HUDEP-2 (cell line): ENCODE results near the gene PUM1.
A peak's percentile ranks its signal among the peaks of the same experiment; 100 is the strongest.
"Not testable (repeated sequence)": the region's sequence is repeated elsewhere in the genome, so short reads cannot be mapped to it uniquely, and the experiment has no call there.

Source experiments
- DNase-seq, 76 experiments: peaks; one replicate each; lab custom pipeline; 2025; ENCODE audit not compliant: unreplicated experiment in 76 of 76; lab: John Stamatoyannopoulos, UW

Gene PUM1

DNA sequence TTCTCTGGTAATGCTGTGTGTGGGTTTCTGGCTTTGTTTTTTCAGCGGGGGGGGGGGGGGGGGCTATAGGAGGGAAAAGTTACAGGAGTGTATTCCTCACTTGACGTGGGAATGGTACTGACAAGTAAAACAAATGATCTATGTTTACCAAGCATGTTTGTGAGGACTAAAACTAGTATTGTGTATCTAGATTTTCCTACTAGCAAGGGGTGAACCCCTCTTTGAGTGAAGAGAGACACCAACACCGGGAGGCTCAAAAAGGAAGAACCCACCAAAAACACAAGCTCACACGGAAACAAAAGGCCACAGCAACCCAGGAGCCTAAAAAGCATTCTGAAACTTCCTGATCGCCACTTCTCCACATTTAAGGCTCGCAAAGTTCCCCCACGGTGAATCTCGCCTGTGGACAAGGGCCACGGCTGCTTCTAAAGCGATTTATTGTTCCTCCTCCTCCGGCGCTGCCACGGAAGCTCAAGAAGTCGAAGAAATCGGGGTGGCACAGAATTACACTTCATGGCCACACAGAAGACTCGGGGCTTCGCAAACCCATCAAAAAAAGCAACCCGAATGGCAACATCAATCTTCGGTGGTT is 703 bp downstream of the PUM1 start:
- peak in 13 of 76 experiments; percentile 1 to 70 (median 36) for DNase-seq

DNA sequence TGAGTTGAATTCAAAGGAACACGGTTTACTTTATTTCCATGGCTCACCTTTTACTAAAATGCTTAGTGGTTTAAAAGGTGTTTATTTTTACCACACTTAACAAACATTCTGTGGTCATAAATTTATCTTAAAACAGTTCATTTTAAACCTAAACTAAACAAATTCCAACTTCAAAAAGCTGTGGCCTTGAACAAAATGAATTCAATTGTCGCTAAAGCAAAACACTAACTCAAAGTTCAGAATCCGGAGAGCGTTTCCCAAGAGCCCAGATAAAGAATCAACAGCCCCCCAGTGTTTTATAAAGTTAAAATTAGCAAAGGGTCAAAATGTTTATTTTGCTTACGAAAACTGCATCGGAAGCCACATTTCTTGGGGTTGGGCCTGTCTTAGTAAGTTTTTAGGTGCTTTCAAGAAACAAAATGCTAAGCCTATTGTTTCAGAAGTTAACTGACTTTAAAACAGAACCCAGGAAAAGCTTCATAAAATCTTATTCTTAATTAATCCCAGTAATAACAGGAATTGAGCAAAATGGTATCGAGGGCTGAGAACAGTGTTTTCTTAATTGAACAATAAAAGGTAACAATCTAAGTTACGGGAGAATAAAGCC is 1.3 kb downstream of the PUM1 start:
- no peak for DNase-seq

DNA sequence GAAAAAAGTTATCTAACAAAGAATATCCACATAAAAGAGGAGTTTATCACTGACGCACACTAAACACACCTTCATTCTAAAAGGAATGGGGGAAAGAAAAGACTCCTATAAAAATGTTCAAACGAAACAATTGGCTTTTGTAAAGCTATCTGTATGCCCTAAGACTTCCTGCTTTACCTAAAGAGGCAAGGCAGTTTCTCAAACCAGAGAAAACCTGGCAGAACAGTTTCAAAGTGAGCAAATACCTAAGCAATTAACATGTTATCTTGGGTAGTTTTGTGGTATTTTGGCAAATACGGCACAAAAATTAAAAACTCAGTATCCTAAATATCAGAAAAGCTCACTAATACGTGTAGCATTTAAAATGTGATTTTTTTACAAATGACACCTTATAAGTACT is 1.9 kb downstream of the PUM1 start:
- no peak for DNase-seq

DNA sequence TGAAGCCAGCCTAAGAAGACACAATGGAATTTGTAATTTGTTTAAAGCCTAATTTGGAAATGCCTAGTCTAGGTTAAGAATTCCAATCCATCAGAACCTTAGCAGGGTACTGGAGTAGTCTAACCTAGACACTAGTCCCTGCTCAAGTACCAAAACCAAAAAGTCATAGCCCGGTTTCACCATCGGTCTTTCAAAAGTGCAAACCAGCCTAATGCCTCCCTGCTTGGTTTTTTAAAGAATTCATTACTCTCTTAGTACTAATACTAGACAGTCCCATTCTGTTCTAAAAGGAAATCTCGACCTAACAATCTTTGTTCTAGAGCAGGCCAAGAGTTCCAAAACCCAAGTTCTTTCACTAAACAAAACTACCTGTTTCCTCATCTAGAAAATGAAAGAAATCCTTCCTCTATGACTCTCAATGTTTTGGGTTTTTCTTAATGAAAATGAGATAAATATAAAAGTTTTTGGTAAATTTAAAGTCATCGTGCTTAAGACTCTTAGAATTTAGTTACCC is 2.6 kb downstream of the PUM1 start:
- no peak for DNase-seq

DNA sequence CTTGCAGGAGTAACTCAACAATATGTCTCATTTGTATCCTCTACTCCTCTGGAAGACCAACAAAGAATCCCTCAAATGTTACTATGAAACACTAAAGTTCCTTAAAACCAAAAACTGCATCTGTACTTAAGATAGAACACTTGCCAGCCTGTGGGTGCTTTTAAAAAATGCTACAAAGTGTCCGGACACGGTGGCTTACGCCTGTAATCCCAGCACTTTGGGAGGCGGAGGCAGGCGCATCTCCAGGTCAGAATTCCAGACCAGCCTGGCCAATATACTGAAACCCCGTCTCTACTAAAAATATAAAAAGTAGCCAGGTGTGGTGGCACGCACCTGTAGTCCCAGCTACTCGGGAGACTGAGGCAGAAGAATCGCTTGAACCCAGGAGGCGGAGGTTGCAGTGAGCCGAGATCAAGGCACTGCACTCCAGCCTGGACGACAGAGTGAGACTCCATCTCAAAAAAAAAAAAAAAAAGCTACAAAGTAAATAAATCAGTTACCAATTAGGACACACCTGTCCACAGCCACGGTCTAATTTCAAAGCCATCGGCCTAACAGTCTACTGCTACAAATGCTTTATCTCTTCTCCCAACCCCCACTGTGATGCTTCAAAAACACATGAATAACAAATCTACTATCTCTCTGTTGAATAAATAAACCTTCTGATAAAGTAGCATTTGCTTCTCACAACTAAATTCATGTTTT is 3.2 kb downstream of the PUM1 start:
- not testable (repeated sequence) for DNase-seq

DNA sequence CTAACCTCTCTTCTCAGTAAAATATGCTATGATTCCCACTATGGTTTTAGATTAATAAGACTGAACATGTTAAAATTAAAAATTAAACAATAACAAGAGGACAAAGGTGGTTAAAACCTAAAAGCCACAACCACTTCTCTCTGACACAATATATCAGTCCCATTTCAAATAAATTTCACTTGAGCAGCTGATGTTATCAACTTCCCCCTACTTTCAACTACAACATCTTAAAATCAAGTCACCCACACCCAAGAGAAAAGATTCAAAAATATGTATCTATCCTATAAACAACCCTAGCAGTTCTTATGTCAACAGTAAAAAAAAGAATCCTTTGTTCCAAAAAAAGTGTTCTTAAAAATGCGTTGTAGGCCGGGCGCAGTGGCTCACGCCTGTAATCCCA is 7.5 kb downstream of the PUM1 start:
- no peak for DNase-seq

DNA sequence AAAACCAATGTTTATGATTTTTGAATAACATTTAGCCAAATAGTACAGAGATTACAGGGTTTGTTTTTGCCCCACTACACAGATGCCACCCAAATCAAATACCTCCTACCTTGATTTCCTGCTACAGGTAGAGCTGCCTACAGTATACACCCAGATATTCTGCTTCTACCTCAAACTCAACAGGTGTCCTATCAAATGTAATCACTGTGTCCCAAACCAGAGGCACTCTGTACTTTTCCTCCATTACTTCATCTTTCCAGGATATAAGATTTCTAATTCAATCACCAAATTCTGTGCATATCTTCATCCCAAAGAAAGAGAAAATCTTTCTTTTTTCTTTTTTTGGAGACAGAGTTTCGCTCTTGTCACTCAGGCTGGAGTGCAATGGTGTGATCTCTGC is 9.6 kb downstream of the PUM1 start:
- no peak for DNase-seq

DNA sequence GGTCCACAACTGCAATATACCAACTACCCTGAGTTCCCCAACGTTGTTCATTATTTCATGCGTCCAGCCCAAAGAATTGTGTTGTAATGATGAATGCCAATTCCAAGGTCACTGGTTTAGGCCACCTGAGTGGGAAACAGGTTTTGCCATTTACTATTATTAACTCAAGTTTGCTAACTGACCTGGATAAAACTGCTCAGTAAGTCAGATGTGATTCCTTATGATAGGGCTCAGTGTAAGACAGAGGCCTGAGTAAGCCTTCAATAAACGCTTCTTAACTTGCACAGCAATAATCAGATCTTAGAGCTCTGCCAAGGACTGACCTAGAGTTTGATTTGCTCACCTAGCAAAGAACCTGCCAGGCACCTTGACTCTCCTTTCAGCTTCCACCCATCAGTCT is 10.0 kb downstream of the PUM1 start:
- DNase-seq: no peak

DNA sequence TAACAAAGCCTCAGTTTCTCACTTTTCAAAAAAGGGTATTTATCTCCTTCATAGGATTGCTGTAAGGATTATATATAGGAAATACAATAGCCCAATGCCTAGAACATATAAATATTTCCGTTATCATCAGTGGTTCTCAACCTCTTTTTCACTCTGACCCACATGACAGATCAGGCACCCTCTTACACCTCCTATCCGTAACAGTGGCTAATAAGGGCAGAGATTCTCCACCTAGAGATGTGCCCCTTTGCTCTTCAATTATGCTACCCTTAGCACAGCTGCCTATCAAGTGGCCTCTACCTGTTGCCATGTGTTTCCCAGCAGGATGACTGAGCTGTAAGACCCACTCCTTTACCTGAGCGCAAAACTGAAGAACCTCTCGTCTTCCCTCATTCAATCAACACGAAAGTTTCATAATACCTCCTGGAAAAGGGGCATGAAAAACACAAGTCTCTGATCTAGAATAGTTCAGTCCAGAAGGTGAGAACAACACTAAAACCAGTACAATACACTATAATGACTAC is 10.5 kb downstream of the PUM1 start:
- no peak for DNase-seq

DNA sequence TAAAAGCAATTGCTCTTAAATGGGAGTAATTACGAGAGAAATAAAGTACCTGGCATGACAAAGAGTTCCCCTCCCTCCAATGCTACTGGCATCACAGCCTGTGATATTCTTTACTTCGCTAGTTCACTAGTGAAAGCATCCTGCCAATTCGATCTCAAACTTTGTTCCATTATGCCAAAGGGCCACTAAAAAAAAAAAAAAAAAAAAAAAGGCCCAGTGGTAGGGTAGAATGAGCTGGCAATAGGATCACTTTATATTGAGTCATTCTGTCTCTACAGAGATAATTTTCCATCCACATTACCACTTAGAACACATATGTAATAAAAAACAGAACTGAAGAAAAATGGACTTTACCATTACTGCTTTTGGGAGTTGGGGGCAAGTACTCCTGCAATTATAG is 11.2 kb downstream of the PUM1 start:
- DNase-seq: no peak

DNA sequence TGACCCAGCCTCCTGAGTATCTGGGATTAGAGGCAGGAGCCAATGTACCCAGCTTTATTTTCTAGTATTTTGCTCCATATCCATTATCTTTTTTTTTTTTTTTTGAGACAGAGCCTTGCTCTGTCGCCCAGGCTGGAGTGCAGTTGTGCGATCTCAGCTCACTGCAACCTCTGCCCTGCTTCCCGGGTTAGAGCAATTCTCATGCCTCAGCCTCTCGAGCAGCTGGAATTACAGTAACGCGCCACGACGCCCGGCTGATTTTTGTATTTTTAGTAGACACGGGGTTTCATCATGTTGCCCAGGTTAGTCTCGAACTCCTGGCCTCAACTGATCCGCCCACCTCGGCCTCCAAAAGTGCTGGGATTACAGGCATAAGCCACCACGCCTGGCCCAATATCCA is 12.9 kb downstream of the PUM1 start:
- not testable (repeated sequence) for DNase-seq

DNA sequence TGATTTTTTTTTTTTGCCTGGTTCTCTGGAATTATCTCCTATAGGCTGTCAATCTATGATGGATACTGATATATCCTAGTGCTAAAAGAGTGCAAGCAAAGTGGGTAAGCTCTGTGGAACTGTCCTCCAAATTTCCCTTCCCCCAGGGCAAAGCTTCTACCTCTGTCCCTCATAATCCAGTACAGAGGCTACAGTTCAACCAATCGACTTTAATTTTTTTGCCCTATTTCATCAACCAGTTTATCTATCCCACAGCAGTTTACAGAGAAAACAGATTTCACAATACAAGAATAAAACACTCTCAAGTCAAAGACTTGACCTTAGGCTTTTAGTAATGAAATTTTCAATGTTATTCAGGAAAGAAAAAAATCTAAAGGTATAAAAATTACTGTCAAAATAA is 13.9 kb downstream of the PUM1 start:
- DNase-seq: no peak

DNA sequence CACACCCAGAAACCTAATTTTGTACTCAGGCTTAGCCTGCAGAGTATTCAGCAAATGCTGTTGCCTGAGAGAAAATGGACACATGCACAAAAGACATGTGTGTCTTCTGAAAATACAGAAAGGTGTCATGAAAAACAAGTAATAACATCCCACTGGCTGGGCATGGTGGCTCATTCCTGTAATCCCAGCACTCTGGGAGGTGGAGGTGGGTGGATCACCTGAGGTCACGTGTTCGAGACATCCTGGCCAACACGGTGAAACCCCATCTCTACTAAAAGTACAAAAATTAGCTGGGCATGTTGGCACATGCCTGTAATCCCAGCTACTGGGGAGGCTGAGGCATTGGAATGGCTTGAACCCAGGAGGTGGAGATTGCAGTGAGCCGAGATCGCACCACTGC is 18.0 kb downstream of the PUM1 start:
- not testable (repeated sequence) for DNase-seq

DNA sequence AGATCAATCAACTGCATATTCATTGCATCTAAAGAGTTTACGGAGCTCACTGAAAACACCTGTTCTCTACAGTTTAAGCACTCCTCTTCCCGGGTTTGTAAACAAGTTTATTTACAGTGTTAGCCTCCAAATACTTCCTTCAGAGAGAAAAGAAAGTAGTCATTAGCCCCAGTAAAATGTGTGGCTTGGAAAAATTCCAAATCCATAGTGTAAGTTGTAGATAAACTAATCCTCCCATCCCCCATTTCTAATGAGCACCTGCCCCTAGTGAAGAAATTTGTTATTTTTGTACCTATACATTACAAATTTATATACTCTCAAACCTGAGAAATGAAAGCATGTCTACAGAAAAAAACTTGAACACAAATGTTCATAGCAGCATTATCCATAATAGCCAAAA is 21.9 kb downstream of the PUM1 start:
- no peak for DNase-seq

DNA sequence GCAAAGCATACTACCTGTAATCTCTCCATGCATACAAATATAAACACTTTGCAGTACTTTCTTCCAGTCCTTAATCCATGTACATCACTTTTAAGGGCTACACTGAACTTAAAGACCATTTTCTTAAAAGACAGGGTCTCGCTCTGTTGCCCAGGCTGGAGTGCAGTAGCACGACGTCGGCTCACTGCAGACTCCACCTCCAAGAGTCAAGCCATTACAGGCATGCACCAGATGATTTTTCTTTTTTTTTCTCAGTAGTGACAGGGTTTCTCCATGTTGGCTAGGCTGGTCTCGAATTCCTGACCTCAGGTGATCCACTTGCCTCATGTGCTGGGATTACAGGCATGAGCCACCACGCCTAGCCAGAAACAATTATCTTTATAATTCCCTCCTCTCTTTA is 22.9 kb downstream of the PUM1 start:
- no peak for DNase-seq

DNA sequence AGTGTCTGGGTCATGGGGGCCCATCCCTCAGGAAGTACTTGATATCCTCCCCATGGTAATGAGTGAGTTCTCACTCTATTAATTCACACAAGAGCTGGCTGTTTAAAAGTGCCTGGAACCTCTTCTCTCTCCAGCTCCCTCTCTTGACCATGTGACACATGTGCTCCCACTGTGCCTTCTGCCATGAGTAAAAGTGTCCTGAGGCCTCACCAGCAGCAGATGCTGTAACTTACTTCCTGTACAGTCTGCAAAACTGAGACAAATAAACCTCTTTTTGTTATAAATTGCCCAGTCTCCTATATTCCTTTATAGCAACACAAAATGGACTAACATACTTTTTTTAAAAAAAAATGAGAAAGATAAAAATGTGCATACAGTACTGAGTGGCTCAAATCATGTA is 24.0 kb downstream of the PUM1 start:
- peak in 1 of 76 experiments; percentile 14 for DNase-seq

DNA sequence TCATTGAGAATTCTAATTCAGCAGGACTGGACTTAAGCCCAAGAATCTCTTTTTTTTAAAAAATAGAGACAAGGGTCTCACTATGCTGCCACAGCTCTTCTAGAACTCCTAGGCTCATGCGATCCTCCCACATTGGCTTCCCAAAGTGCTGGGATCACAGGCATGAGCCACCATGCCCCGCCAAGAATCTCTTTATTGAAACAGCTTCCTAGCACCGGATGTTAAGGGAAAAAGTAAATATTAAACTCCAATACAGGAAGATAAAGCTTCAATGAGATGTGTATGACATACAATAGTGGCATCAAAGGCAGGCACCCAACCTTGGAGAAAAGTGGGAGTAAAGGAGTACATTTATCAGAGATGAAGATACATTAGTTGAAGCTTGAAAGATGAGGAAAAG is 25.5 kb downstream of the PUM1 start:
- no peak for DNase-seq

DNA sequence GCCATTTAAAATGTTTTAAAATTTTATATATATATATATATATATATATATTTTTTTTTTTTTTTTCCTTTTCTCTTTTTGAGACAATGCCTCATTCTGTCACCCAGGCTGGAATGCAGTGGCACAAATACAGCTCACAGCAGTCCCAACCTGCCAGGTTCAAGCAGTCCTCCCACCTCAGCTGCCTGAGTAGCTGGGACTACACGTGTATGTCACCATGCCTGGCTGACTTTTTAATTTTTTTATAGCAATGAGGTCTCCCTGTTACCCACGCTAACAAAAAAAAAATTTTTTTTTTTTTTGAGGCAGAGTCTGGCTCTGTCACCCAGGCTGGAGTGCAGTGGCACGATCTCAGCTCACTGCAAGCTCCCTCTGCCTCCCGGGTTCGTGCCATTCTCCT is 26.6 kb downstream of the PUM1 start:
- DNase-seq: not testable (repeated sequence)

DNA sequence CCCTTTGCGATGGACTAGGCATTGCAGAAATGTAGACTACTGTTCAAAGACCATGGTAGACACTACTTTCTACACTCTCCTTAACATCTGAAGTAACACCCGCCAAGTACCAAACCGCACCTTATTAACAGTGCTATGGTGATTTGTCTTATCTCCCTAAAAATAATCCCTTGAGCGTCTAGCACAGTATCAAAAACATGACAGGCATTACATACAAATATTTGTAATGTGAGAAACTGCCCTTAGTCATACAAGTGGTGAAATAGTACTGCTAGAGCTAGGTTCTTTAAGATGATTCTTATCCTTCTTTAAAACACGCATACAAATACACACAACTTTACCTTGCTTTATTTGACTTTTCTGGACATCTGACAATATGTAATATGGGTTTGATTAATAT is 27.2 kb downstream of the PUM1 start:
- no peak for DNase-seq

DNA sequence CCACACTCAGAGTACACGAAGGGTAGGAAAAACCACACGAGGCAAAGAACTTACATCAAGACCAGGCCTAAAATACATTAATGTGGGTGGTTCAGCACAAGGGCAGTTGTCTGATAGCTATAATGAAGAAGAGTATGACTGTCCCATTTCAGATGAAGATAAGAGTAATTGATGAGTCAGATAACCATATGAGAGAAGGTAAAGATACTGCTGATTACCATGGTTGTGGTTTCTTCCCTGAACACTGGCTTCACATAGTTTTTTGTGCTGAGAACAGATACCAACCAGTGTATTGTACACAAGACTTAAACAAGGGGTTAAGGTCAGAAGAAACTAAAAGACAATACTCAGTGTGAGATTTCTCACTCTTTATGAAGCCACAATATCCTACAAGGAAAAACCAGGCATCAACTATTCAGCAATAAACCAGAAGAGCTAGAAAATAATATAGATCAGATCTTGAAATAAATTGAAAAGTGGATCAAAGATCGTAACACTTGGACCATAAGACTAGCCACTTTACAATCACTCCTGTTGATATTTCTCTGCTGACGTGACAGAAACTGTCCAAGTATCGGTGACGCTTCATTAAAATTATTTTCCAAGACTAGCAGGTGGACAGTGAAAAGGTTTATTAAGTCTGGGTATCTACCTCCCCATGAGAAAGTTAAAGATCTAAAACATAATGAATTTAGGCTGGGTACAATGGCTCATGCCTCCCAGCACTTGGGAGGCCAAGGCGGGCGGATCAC is 28.6 kb downstream of the PUM1 start:
- peak in 3 of 76 experiments; percentile 1 to 13 (median 7) for DNase-seq

DNA sequence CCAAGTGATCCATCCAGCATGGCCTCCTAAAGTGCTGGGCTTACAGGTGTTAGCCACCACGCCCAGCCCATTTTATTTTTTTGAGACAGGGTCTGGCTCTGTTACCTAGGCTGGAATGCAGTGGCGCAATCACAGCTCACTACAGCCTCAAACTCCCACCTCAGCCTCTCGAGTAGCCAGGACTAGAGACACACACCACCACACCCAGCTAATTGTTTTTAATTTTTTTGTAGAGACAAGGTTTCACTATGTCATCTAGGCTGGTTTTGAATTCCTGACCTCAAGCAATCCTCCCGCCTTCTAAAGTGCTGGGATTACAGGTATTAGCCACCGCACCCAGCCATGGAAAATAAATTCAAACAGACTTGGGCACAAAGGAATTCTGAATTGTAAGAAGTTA is 31.9 kb downstream of the PUM1 start:
- no peak for DNase-seq
